Activated T-cell treated with anti-CD3 and anti-CD28 coated beads for 4 hours (primary cell): ENCODE results near the gene CCNG2.

Source experiments
- DNase-seq: peaks from one replicate; pipeline ENCODE4 v3.0.0-alpha.2; 2020

Gene CCNG2

DNA sequence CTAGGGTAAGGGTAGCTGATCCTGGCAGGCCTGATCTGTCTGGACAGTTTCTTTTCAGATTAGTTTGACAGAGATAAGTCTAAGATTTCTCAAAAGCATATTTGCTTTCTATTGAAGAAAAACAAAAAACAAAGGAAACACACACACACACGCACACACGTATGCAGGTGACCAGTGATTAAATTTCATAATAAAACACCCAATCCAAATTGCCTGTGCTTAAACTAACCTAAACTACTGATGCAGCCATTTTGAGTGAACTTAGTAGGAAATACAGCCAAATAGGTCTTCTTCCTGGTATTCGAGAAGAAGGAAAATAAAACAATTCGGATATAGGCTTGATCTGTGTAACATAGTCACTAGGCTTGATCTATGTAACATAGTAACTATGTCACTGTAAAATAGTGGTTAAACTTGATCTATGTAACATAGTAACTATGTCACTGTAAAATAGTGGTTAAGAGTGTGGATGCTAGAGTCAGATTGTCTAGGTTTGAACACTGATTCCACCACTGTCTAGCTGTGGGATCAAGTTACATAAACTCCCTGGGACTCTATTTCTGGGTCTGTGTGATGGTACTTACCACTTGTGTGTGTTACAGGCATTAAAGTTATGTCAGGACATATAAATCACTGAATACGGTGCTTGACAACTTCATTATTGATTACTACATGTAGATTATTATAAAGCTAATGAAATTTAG, 9.8 kb upstream of the CCNG2 start:
- no peak for DNase-seq

DNA sequence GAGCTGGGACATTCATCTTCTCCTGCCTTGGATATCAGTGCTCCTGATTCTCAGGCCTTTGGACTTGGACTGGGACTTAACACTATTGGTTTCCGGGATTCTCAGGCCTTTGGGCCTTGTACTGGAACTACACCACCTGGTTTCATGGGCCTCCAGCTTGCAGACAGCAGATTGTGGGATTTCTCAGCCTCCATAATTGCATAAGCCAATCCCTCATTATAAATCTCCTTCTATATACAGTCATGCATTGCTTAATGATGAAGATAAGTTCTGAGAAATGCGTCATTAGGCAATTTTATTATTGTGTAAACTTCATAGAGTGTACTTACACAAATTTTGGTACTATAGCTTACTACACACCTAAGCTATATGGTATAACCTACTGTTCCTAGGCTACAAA, 8.9 kb upstream of the CCNG2 start:
- no peak for DNase-seq

GRCh38 chr4:77149789-77150188, 7.2 kb upstream of the CCNG2 start:
- no peak for DNase-seq

DNA sequence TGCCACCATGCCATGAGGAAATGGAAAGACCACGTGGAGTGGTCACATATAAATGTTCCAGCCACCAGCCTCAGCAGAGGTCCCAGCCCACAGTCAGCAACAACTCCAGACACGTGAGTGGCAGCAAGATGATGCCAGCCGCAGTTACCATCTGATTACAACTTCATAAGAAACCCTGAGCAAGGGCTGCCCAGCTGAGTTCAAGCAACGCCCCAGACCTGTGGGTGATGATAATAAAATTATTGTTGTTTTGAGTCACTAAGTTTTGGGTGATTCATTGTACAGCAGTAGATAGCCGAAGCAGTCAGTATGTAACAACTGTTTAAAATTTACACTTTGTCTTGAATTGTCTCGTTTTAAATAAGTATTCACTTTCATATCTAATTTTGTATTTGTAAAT, 5.8 kb upstream of the CCNG2 start:
- no peak for DNase-seq

GRCh38 chr4:77152421-77152820, 4.6 kb upstream of the CCNG2 start:
- no peak for DNase-seq

GRCh38 chr4:77153006-77153405, 4.0 kb upstream of the CCNG2 start:
- no peak for DNase-seq

GRCh38 chr4:77154065-77154464, 2.9 kb upstream of the CCNG2 start:
- no peak for DNase-seq

GRCh38 chr4:77154761-77155499, 2.1 kb upstream of the CCNG2 start:
- DNase-seq: no peak

GRCh38 chr4:77155631-77156452, 1.2 kb upstream of the CCNG2 start:
- DNase-seq: no peak

GRCh38 chr4:77156533-77156911, 485 bp upstream of the CCNG2 start:
- peak; percentile 96 for DNase-seq

- DNase-seq: peak; percentile 46
These were observed 966 bp downstream of the CCNG2 start for GRCh38 chr4:77157859-77158486.

GRCh38 chr4:77158487-77158861, 1.5 kb downstream of the CCNG2 start:
- DNase-seq: peak; percentile 1

DNA sequence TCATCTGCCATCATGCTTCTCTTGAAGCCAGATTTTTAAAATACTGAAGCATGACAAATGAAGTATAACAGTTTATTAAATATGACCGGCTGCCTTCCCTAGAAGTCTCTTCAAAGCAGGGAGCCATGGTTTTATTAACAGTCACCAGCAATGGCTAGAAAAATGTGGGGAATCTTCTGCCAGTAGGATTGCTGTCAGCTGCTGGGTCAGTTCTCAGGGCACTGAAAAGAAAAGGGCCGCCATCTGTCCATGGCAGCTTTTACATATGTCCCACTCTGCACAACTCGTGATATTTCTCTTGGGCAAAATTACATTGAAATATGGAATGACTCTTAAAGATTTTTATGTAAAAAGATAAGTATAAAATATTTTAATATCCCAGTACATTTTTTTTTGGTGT, 2.8 kb downstream of the CCNG2 start:
- no peak for DNase-seq

DNA sequence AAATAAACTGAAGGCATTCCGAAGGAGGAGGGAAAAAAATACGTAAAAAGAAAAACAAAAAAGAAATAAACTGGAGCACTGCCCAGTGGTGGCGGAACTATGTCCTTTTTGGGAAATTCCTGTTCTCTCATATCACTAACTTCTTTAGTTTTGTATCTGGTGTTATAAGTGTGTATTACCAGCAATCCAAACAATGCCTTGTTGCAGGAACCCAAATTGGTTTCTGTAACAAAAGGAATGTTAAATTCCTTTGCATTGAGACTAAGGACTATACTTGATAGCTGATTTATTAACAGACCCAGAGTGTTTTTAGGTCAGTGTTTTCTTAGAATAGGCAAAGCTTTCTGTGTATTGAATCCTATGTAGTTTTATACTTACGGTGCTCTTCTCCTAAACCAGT, 6.6 kb downstream of the CCNG2 start:
- DNase-seq: no peak

GRCh38 chr4:77167173-77167572, 10.2 kb downstream of the CCNG2 start:
- DNase-seq: no peak

DNA sequence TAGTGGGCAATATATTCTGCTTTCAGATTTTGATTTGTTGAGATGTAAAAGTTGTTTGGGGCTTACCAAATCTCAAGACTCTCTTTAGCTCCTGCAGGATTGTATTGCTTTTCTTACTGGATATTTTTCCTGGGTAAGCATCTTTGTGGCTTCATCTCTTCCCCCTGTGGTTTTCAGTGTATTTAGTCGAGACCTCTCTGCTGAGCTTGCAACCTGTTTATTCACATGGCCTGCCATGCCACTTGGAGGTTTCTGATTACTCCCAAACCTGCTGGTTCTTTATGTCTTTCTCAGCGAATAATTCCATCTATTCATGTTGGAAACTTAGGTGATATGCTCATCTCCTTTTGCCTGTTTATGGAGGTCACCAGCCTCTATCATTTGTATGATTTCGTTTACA, 10.9 kb downstream of the CCNG2 start:
- no peak for DNase-seq

- no peak for DNase-seq
These were observed 12.5 kb downstream of the CCNG2 start for GRCh38 chr4:77169481-77169880.

DNA sequence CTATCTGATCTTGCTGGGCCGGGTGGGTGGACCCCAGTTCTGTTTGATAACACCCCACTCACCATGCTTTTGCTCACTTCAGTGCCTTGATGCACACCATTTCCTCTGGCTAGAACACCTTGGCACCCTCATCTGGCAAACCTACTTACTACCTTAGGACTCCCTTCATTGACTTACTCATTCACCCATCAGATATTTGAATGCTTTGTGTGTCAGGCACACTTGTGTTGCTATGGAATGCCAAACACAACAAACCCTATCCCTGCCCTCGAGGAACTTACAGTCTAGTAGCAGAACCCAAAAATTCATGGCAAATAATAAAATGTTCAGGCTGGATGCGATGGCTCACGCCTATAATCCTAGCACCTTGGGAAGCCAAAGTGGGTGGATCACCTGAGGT, 13.9 kb downstream of the CCNG2 start:
- no peak for DNase-seq

GRCh38 chr4:77172336-77172735, 15.3 kb downstream of the CCNG2 start:
- no peak for DNase-seq

- no peak for DNase-seq
These were observed 17.4 kb downstream of the CCNG2 start for GRCh38 chr4:77174426-77174825.

GRCh38 chr4:77175201-77175611, 18.2 kb downstream of the CCNG2 start:
- no peak for DNase-seq

DNA sequence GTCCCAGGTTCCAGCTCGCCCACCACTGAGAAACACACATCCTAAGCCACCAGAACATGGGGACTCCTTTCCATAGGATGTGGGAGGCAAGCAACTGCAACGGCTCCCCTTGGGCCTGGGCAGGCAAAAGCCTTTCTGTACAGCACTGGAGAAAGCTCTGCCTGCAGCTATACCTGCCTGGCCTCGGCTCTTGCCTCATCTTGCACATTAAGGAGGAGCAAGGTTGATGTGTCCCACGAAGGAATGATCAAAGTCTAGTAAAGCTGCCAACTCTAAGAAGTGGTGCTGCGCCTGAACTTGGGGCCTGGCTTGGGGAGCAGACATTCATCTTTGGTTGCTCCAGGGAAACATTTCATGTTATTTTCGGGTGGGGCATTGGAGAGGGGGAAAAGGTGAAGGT, 19.6 kb downstream of the CCNG2 start:
- DNase-seq: no peak

- no peak for DNase-seq
These were observed 20.2 kb downstream of the CCNG2 start for GRCh38 chr4:77177199-77177598.
